Stimulated activated CD4-positive, alpha-beta T cell treated with anti-CD3 and anti-CD28 coated beads, Interleukin-2, amount 100 ng/mL, for 24 hours (primary cell): ENCODE results near the gene EIF3K.

Source experiments
- DNase-seq, 2 donors: peaks; one replicate each; pipeline ENCODE4 v3.0.0-alpha.2; 2020

Gene EIF3K

DNA sequence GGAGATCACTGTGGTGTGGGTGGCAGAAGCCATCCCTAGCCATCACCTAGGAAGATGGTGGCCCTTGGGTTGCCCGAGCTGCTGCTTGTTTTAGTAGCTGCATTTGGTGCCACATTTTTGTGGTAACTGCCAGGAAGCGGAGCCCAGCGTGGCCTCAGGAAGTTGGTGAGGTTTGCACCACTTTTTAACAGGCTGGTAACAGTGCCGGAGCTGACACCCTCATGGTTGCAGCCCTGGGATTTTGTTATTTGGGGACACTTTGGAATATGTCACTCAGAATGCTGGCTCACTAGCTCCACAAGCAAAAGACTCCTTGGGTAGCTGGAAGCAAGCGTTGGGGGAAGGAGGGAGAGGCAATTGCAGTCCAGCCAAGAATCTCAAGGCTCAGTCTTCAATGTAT, 50.6 kb downstream of the EIF3K start:
- DNase-seq, result no peak

DNA sequence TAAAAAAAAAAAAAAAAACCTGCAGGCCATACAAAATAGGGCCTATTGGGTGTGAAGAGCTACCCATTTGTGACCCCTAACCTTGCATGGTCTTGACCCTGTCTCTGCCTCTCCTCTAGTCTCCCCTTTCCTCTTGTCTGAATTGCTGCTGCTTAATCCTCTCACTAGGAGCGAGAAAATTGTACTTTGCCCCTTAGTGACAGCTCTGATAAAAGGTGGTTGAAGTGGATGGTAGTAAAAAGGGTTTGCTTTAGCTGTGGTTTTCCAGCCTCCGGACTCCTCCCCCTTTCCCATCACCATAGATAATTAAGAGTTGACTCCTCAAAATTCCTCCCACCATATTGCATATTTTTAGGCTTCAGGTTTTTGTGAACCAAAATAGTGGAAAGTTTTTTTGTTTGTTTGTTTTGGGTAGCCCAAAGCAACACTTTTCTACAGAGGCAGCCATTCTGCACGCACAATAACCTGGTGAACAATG, 52.0 kb downstream of the EIF3K start:
- no peak for DNase-seq

DNA sequence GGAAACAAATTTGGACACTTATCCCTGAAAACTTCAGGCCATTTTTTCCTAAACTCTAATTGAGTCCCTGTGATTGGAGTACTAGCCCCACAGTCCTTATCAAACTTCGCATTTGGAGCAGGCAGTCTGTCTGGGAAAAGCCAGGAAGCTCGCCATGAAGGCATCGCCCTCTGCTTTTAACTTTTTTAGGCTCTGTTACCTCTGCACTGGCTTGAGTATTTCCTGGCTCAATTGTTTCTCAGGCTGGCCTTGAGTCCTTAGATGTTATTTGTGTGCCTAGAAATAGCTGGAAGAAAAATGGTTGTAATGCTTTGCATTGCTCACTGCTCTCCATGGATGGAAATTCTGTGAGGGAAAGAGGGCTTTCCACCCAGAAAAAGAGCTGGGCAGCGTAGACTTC, 52.7 kb downstream of the EIF3K start:
- DNase-seq, result no peak

DNA sequence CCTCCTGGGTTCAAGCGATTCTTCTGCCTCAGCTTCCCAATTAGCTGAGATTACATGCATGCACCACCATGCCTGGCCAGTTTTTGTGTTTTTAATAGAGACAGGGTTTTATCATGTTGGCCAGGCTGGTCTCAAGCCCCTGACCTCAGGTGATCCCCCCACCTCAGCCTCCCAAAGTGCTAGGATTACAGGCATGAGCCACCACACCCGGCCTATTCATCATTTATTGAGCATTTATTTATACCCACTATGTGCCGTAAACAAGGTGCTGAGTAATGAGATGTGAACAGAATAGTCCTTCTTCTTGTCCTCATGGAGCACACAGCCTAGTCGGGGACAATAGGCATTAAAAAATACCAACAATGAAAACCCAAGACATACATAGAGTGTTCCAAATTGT, 54.0 kb downstream of the EIF3K start:
- no peak for DNase-seq

DNA sequence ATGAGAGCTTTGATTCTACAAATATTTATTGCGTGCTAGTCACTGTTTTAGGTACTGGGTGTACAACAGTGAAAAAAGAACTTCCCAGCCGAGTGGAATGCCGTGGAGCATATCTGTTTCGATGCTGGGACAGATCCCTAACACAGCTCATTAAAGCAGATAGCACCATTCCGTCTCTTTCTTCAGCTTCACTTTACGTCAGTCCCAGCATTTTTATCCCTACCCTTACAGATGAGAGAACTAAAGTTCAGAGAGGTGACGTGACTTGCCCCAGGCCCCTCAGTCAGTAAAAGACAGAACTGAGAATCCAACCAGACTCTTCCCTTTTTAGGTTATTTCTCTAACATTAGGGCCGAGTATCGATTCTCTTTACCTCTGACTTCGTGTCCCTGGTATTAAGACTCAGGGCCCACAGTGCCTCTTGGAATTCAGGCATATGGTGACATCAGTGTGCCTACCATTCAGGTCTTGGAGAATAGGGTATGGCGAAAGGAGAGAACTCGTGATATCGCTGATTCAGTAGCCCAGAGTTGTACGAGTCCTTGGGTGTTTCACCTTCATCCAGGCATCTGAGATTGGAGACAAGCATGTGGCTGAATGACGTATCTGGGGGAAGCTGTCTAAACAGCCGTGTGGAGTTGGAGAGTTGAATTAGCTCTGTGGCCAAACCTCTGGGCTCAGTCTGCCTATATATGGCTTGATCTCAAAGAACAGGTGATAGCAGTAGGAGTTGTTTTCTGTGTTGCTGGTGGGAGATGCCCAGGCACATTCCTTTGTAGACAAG, 55.6 kb downstream of the EIF3K start:
- no peak for DNase-seq

DNA sequence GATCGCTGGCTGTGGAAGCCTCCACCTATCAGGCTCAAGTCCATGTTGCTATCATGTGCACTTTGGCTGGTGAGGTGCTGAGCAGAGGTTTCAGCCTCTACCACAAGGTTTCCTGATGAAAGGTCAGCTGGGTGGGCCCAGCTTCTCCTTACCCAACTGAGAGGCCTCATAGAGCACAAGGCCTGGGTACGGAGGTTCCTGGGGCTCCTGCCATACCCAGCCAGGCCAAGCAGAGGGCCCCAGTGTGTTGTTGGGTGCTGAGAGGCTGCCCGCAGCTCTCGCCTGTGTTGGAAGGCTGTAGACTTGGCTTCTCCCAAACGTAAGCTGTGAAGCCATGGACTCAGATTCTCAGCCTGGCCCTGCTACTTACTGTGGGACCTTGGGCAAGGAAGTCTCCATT, 56.6 kb downstream of the EIF3K start:
- DNase-seq, result no peak

DNA sequence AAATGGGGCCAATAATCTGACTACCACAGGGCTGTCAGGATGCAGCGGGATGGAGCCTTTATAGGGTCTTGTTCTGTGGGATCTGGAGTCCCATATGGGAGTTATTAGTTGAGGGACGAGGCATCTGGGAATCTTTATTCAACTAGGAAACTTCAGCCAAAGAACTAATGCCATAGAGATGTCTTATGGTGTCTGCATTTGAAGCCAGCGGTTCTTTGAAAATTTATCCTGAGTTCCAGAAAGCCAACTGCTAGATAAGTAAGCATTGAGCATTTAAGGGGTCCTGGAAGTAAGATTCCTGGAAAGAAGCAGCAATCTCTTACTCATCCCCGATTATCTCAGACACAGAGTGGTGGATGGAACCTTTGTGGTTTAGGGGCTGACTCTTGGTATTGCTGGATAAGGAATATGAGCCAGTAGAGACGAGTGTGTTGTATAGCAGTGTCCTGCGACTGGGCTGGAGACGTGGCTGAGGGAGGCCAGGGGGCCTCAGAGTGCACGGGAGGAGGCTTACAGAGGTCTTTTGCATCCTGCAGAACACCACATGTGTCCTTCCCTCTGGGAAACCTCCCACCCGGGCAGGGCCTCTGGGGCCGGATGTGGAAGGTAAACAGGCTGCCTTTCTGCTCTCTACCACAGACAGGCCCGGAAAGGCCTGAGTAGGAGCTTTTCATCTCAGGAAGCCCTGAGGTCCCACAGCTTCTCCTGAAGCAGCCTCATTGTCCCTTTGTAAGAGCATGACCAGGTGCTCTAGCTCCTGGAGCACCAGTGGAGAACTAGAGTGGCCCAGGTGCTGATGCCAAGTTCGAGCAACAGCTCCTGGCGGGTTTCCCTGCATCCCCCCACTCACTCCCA, 57.3 kb downstream of the EIF3K start:
- DNase-seq, result no peak

DNA sequence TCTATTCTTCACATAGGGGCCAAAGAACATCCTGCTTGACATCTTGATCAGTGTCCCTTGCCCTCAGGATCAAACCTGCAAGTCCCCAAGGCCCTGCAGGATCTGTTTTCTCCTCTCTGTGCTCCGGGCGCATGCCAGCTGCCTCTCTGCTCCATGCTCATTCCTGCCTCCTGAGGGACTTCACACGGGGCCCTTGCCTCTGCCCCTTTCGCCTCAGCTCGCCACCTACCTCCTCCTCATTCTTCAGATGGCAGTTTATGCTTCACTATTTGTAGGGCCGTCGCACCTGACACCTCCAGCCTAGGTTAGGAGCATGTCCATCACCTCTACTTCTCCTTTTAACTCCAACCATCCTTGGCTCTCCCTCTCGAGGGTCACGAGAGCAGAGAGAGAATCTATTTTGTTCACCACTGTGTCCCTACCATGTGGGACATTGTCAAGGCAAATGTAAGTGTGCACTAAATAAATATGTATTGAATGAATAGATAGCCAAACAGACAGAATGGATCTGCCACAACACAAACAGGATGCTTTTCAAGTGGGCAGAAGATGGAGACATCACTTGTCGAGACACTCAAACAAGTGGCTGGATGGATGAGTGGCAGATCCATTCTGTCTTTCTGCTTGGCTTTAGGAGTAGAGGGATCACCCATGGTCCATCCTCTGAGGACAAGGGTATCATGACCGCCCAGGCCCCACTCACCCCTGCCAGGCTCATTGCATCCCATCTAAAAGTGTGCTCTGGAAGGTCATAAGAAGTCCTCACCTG, 58.1 kb downstream of the EIF3K start:
- no peak for DNase-seq

DNA sequence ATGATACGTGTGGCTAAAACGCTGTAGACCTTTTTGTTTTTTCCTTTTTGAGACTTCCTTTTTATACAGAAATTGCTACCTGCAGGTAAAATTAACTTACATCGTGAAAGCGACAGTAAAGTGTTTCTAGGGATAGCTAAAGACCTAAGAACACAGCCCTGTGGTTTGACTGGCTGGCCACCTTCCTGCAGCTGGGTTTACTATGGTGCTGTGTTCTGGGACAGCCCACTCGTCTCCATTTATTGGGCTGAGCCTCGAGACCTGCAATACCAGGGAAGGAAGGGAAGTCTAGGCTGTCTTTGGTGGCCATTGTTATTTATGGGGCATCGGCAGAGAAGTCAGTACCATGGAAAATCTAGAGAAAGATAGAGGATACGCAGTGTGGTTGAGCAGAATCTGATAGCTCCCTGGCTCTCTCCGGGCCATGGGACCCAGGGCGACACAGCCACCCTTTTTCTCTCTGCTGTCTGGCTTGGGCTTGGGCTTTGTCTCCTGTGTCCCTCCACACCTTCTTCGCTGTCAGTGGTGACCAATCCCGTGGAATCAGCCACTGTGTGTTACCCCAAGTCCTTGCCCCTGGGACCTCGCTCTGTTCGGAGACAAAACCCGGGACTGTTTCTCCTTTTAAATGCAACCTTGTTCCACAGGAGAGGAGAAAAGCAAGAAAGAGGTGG, 59.4 kb downstream of the EIF3K start:
- DNase-seq, result no peak

DNA sequence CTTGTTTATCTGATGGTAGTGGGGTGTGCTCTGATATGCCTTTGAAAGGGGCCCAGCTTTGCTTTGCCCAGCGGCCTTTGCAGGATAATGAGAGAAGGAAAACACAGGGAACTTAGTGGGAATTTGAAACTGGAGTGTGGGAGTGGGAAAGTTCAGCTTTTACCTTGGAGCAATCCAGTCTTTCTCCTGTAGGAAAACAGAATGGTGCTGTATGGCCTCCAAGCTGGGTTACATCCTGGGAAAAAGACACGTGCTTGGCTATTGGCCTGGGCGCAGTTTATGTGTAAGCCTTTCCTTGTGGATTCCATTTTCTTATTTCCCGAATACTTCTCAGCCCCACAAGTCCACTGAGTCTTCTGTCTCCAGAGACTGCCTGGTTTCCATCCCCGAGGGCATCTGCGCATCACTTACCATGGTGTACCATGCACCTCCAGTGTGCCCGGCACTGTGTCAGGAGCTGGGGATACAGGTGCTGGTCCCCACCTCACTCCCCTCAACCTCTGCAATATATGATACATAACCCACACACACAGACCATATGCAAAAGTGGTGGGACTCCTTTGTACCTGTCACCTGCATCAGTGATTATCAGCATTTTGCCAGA, 60.0 kb downstream of the EIF3K start:
- no peak for DNase-seq

DNA sequence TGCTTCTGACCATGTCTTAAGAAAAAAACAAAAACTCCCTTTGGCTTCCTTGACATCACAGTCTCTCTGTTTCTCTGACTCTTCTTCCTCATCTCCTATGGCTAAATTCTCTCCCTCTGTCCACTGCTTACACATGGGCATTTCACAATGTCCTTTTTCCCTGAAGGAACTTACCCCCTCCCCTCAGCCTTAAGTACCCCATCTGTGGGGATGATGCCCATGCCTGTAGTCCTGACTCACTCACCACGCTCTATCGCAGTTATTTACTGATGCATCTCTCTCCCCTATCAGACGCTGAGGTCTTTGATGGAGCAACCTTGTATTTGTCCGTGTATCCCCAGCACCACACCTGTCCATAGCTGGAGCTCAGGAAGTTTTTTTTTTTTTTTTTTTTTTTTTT, 60.9 kb downstream of the EIF3K start:
- DNase-seq, result no peak

DNA sequence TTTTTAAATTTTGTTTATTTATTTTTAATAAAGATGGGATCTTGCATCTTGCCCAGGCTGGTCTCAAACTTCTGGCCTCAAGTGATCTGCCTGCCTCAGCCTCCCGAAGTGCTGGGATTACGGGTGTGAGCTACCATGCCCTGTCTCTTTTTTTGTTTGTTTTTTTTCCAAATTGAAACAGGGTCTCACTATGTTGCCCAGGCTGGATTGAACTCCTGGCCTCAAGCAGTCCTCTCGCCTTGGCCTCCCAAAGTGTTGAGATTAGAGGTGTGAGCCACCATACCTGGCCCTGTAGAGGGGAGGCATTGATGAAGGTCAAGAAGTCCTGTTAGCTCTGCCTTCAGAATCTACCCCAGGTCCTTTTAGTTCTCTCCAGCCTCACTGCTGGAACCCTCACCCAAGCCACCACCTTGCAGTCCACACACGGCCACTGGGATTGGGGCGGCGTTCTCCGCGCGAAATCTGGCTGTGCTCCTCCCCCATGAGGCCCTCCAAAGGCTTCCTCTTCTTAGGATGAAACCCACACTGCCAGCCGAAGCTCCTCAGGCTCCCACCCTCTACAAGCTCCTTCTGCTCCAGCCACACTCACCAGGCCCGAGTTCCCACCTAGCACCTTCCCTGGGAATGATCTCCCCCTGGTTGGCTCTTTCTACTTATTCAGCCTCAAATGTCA, 63.3 kb downstream of the EIF3K start:
- no peak for DNase-seq

DNA sequence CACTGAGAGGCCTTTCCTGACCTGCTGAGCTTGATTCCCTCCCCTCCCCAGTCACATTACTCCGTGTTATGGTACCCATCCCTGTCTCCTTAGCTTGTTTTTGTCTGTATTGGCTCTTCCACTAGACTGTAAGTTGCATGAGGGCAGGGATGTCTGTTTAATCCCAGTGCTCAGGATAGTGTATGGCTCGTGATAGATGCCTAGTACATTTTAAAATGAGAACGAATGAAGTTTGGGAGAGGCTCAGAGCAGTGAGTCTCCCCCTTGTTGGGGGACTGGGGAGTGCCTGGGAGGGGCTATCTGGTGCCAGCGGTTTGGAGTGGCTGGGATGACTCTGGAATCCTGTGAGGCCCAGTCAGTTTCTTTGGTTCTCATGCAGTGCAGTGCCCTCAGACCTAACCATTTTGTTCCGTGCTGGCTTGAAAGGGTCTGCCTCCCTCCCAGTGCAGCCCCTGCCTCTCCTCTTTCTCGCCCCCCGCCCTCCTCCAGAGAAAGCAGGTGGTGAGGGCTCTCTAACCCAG, 63.9 kb downstream of the EIF3K start:
- DNase-seq, result no peak

DNA sequence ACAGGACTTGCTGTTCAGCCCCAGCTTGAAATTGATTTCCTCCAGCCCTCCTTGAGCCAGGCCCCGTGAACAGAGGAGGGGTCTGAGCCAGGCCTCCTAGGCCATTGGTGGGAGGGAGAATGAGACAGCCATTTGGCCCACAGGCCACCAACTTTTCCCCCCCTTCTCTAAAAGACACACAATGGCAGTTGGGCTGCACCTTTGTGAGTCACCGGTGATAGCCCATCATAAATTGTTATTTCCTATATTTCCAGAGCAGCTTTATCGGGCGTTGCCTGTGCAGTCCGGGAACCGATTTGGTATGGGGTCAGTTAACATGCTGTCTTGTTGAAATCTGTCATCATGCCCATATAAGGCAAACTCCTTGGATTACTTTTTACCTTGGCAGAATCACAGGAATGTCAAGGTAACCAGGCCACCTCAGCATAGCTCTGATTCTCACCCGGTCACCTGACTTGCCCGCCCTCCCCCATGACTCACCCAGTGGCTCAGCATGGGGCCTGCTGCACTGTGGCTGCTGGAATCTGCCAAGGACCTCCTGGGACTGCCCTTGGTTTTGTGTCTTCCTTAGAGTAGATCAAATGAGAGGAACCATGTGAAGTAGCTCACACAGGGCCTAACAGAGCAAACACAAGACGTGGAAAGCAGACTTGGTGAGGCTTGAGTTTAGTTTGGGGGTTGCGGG, 64.5 kb downstream of the EIF3K start:
- peak; percentile 50 to 52 for DNase-seq

DNA sequence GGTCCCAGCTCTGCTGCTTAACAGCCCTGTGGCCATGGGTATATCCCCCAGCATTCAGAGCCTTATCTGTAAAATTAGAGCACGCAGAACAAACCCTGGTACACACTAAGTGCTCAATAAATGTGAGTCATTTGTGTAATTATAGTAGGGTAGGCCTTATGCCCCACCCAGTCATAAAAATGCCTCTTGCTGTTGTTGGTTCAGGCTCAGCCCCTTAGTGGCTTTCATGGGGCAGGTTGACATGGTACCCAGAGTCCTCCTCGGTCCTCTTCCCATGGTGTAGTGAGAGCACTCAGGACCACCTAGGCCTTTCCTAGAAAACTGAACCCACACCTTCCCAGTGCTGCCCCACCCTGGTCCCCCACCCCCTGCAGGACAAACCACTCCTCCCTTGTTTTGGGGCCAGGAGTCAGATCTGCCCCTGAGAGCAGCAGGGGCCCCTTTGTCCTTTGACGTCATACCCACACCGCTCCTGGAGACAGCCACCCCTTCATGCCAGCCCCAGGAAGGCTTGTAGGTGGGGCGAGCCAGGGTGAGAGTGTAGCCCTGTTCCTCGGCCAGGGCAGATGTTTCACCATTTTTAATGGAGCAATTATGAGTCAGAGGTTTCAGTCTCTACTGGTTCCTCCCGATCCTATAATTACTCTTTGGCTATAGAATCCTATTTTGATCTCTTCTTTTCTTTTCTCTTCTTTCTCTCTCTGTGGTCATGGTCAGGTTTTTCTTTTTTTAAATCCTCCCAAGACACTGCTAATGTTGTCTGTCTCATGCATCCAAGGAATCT, 65.3 kb downstream of the EIF3K start:
- DNase-seq, result peak in 1 of 2 donors; percentile 39

DNA sequence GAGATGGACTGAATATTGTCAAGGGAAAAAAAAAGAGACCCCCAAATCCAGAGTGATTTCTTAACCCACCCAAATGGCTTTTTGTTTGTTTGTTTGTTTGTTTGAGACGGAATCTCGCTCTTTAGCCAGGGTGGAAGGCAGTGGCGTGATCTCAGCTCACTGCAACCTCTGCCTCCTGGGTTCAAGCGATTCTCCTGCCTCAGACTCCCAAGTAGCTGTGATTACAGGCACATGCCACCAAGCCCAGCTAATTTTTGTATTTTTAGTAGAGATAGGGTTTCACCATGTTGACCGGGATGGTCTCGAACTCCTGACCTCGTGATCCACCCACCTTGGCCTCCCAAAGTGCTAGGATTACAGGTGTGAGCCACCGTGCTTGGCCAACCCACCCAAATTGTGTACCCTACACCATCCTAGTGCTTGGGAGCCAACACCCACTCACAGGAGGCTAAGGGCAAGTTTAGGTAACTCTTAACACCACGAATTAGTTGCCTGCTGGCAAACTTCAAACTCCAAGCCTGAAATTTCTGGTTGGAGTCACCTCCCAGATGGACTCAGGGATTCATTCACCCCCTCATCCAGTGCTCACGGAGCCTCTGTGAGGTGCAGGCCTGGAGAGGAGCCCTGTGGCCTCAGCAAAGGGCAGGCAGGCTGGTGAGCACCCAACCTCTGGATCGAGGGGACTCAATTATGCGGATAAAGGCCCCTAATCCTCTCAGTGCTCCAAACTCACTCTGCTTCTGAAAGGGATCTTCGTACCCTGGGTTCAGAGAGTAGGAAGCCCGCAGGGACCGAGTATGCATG, 66.1 kb downstream of the EIF3K start:
- no peak for DNase-seq

DNA sequence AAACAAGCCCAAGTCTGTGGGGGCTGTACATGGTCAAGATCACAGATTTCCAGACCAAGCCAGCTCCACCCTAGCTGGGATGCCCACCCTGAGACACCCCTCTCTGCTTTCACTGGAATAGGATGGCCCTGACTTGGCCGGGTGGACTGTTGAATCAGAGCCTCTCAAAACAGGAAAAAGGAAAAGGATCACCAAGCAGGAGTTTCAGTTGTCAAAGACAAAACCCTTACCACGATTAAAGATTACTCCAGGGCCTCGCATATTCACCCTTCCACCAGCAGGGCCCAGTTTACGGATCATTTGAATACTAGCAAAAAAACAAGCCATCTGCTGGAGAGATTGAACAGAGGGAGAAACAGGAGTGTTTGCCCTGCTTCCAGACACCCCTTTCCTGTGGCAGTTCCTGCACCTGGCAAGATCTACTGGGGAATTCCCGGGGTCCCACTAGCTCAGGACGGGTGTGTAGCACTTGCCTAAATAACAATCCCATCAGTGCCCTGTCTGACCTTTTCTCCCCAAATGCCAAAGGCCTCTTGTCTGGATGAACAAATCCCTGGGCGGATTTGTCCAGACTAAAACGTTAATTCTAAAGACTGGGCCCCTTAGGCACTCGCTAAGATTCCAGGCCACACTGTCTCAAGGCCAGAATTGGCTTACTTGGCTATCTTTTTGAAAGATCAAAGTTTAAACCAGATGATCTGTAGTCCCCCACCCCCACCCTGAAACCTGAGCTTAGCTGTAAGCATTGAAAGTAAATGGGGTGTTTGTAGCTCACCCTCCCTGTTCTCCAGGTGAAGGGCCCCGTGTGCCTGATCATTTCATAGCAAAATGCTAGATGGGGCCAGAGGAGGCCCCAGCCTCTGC, 66.9 kb downstream of the EIF3K start:
- DNase-seq, result no peak

DNA sequence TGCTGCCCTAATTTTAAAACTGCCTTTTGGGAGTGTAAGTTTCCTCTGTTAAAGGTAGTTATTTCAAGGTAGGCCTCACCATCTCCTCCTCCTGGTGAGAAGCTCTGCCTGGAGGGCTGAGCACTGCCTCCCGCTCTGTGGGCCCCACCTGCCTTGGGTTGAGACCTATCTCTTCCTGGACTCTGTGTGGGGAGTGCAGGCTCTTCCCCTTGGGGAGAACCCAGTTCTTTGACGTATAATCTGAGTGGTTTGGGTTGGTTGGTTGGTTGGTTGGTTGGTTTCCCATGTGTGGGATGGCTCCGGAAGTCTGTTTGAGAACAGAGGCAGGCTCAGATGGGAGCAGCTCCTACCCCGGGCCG, 67.5 kb downstream of the EIF3K start:
- DNase-seq, result peak; percentile 19 to 26
